ENCODE measurements around the gene ZP1. TPM values are rescaled to one million over a fixed set of nuclear protein-coding genes. Genes with fewer than 3 reads are reported as not detected.
A peak's percentile ranks its signal among the peaks of the same experiment; 100 is the strongest.

The ZP1 gene
- total RNA-seq, 1 donor from 2014 or later: 0.49 TPM

GRCh38 chr11:60910281-60910687 is 42.9 kb downstream of the ZP1 start:
- no peak for DNase-seq

GRCh38 chr11:60910711-60911380 is 43.5 kb downstream of the ZP1 start:
- no peak for DNase-seq

- no peak for DNase-seq
These were observed 45.0 kb downstream of the ZP1 start for GRCh38 chr11:60912223-60912850.

GRCh38 chr11:60912851-60913528 is 45.6 kb downstream of the ZP1 start:
- no peak for DNase-seq

GRCh38 chr11:60913793-60914632 is 46.7 kb downstream of the ZP1 start, which contains the start of gene TMEM109:
TMEM109 (plus strand) TSS chr11:60914158; CDS start chr11:60919694, 5,536 bp downstream.
- DNase-seq: peak; percentile 94

GRCh38 chr11:60914633-60915247 is 47.4 kb downstream of the ZP1 start:
- DNase-seq: peak; percentile 25

- DNase-seq: no peak
These were observed 48.0 kb downstream of the ZP1 start for GRCh38 chr11:60915248-60915914.

GRCh38 chr11:60916669-60917206 is 49.4 kb downstream of the ZP1 start:
- no peak for DNase-seq

GRCh38 chr11:60917267-60917666 is 49.9 kb downstream of the ZP1 start:
- no peak for DNase-seq

GRCh38 chr11:60918251-60918938 is 51.1 kb downstream of the ZP1 start:
- no peak for DNase-seq

GRCh38 chr11:60918939-60919265 is 51.6 kb downstream of the ZP1 start:
- no peak for DNase-seq

- DNase-seq: no peak
These were observed 52.0 kb downstream of the ZP1 start for GRCh38 chr11:60919320-60919719.

- DNase-seq: no peak
These were observed 52.6 kb downstream of the ZP1 start for GRCh38 chr11:60919956-60920355.

- DNase-seq: no peak
These were observed 53.9 kb downstream of the ZP1 start for GRCh38 chr11:60921259-60921658.

- no peak for DNase-seq
These were observed 54.5 kb downstream of the ZP1 start for GRCh38 chr11:60921777-60922335.

GRCh38 chr11:60922906-60923305 is 55.6 kb downstream of the ZP1 start:
- no peak for DNase-seq

- DNase-seq: no peak
These were observed 56.0 kb downstream of the ZP1 start for GRCh38 chr11:60923326-60923725.

GRCh38 chr11:60923800-60924109 is 56.4 kb downstream of the ZP1 start:
- no peak for DNase-seq

GRCh38 chr11:60924110-60924905 is 57.0 kb downstream of the ZP1 start, which contains the start of gene TMEM132A:
TMEM132A (plus strand) TSS chr11:60924460; CDS start chr11:60924634, 174 bp downstream.
- peak; percentile 54 for DNase-seq
